GM23248 (cell line): ENCODE measurements around the gene ADGRG7.

Experiments
- EZH2 ChIP-seq: fragments of 200-600 bp; sonication (generic); IDR thresholded peaks from 2 replicates; pipeline ENCODE4 v1.6.1; 2018; ENCODE audit warnings: antibody characterized with exemption, mild to moderate bottlenecking; ENCODE audit not compliant: insufficient read depth, poor library complexity, severe bottlenecking
- EZH2phosphoT487 ChIP-seq: fragments of 200-600 bp; sonication (generic); IDR thresholded peaks from 2 replicates; pipeline ENCODE4 v1.6.1; 2018; ENCODE audit warnings: antibody characterized with exemption, moderate library complexity, mild to moderate bottlenecking, low read depth; ENCODE audit not compliant: insufficient read depth

DNA sequence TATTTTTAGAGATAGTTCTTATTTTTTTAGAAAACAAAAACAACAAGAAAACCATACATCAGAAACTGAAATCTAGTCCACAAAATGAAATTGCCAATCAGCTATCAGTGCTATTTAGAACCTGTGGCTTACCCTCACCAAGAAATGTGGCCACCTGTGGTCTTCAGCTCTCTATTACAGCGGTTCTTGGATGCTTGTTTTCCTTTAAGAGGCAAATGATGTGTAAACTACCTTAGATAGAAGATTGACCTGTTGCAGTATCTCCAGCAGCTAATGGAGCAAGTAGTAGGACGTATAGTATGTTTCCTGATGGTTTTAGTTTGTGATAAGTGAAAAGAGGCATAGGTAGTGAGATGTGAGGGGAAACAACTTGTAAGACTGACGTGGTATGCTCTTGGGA, 121.1 kb downstream of the ADGRG7 start:
- TF ChIP-seq EZH2phosphoT487 (no peak), EZH2 (no peak)
